ENCODE data around the gene ZBTB40.

Gene ZBTB40

GRCh38 chr1:22503721-22504410 is 52.2 kb downstream of the ZBTB40 start:
- DNase-seq (ENCODE audit: low spot score), result no peak

GRCh38 chr1:22506130-22506692 is 54.6 kb downstream of the ZBTB40 start:
- no peak for DNase-seq (ENCODE audit: low spot score)

DNA sequence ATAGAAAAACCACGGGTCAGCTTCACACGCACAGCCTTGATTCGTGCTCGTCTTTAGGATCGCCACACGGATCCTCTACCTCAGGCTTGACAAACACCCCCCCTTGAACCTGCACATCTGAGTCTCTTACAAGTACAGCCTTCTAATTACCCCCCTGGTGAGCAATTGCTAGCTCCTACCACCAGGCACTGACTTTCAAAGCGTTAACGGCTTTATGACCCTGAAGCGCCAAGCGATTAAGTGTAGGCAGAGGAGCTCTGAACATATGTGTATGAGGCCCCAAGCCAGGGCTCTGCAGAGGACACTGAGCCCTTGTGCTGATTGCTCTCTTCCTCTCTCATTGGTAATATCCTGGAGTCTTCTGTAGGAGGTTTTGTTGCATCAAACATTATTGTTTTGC is 55.9 kb downstream of the ZBTB40 start:
- no peak for DNase-seq (ENCODE audit: low spot score)

GRCh38 chr1:22508329-22508728 is 56.7 kb downstream of the ZBTB40 start:
- DNase-seq (ENCODE audit: low spot score), result no peak

- DNase-seq (ENCODE audit: low spot score), result no peak
Observed at GRCh38 chr1:22508991-22509390, 57.3 kb downstream of the ZBTB40 start.

DNA sequence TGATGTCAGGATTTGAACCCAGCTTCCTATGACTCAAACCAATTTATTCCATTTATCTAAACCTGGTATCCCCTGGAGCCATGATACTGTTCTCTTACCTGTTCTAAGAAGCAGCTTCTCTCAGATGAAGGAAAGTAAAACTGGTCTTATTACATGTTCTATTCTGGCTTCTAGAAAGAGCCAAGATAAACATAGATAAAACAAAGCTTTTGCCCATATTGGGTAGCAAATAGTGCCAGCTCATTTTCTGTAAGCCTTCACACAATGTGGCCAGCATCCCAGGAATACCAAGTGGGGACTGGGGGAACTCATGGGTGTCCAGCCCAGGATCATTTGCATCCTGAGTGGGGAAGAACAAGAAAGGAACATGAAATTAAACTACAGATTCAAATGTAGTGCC is 58.2 kb downstream of the ZBTB40 start:
- DNase-seq (ENCODE audit: low spot score), result no peak

DNA sequence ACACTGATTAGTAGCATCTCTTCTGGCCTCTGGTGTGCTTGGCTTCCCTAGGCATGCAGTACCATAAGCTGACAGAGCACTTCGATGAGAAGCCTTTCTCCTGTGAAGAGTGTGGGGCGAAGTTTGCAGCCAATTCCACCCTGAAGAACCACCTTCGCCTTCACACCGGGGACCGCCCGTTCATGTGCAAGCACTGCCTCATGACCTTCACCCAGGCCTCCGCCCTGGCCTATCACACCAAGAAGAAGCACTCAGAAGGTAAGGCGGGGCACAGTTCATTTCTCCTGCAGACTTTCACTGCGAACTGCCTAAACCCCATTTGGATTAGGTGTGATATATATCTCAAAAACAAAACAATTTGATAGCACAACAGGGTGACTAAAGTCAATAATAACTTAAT is 61.2 kb downstream of the ZBTB40 start:
- no peak for DNase-seq (ENCODE audit: low spot score)

GRCh38 chr1:22516906-22517571 is 65.4 kb downstream of the ZBTB40 start:
- DNase-seq (ENCODE audit: low spot score), result no peak

GRCh38 chr1:22517956-22518355 is 66.3 kb downstream of the ZBTB40 start:
- DNase-seq (ENCODE audit: low spot score), result no peak

DNA sequence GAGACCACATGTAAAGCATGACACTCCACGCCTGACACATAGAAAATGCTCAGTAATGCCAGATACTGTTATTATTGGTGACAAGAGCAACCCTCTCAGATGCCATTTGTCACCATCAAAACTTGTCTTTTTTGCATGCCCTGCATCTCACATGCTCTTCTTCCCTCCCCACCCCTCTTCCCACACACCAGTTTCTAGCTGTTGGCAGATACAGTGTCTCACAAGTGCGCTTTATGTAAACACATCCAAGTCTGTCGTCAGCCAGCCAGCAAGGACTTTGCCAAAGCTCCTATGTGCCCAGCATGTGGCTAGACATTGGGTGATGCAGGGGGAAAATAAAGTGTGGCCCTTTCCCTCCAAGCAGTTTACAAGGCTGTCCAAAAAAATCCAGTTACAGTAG is 66.7 kb downstream of the ZBTB40 start:
- no peak for DNase-seq (ENCODE audit: low spot score)

DNA sequence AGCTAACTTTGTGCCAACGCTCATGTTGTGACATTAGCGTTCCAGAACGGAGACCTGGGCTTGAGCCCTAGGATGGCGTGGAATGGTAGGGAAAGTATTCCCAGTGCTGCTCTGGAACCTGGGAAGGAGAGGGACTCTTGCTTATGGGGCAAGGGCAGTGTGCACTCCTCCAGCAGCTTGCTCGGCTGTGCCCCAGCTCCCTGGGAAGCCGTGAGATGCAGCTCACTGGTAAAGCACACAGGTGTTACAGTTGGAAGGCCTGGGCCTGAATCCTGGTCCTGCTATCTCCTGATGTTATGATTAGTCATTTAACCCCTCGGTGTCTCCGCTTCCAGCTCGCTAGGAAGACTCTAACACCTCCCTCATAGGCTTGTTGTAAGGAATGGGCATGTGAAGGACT is 69.2 kb downstream of the ZBTB40 start:
- DNase-seq (ENCODE audit: low spot score), result no peak

GRCh38 chr1:22521692-22522091 is 70.0 kb downstream of the ZBTB40 start:
- no peak for DNase-seq (ENCODE audit: low spot score)

DNA sequence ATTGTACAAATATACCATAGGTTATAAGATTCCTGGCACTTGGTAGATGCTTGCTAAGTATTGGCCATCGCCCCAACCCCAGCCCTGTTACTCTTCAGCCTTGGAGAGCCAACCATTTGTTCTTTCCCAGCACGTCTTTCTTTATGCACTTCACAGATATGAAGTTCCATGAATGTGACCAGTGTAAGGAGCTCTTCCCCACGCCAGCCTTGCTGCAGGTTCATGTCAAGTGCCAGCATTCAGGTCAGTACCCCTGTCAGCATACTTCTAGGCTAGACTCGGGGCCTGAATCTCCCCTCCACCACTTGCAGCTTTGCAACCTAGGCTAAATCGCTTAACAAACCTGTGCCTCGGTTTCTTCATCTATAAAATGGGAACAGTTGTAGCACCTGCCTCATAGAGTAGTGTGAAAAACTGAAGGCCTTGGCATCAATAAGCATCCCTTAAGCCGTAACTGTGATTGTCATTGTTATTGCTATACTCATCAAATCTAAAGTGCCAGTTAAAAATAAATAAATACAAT is 70.6 kb downstream of the ZBTB40 start:
- DNase-seq (ENCODE audit: low spot score), result no peak

DNA sequence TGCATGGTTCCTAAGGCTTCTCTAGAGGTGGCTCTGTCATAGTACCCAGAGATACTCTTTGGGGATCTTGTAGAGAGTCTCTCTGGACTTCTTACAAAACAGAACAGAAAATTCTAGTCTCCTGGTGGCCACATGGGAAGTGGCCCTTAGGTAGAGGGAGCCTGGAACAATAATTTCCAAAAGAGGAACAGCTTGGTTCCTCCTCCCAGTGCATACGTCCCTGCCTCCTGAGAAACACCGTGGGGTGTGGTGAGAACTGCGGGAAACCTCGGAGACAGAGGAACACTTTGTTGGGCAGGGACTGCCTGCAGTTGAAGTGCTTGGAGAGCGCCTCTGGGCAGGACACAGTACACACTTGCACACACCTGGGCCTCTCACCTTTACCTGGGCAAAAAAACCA is 72.8 kb downstream of the ZBTB40 start:
- DNase-seq (ENCODE audit: low spot score), result no peak

- DNase-seq (ENCODE audit: low spot score), result no peak
Observed at GRCh38 chr1:22525211-22525610, 73.6 kb downstream of the ZBTB40 start.

- DNase-seq (ENCODE audit: low spot score), result no peak
Observed at GRCh38 chr1:22525646-22526045, 74.0 kb downstream of the ZBTB40 start.

DNA sequence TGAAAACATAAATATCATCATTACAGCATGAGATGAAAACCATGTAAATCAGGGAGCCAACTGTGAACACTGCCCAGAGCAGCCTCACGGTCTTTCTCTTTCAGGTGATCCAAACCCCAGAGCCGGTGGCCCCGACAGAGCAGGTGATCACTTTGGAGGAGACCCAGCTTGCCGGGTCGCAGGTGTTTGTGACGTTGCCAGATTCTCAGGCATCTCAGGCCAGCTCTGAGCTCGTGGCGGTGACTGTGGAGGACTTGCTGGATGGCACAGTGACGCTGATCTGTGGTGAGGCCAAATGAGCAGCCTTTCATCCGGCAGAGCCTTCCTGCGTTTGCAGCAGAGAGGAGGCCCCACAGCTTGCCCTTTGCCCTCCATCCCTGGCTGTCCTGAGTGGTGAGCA is 74.4 kb downstream of the ZBTB40 start:
- DNase-seq (ENCODE audit: low spot score), result no peak

- no peak for DNase-seq (ENCODE audit: low spot score)
Observed at GRCh38 chr1:22526677-22527076, 75.0 kb downstream of the ZBTB40 start.

DNA sequence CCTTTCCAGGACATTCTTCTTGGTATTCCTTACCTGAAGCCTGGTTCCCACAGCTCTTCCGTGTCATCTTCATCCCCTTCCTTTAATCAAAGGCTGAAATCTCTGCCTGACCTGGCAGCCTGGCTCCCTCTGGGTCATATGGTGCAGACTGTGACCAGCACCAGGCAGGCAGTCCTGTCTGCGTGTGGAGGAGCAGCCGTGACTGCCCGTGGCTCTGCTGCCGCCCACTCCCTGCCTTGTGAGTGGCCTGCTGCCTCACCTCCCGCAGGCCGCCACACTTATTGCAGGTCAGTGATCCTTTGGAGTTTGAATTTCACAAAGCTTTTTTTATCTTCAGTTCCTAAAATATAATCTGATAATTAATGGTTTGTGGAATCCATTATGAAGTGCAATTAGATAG is 75.5 kb downstream of the ZBTB40 start:
- no peak for DNase-seq (ENCODE audit: low spot score)

- DNase-seq (ENCODE audit: low spot score), result no peak
Observed at GRCh38 chr1:22527555-22528296, 76.1 kb downstream of the ZBTB40 start.

- no peak for DNase-seq (ENCODE audit: low spot score)
Observed at GRCh38 chr1:22528451-22528850, 76.8 kb downstream of the ZBTB40 start.

- DNase-seq (ENCODE audit: low spot score), result no peak
Observed at GRCh38 chr1:22529901-22530621, 78.4 kb downstream of the ZBTB40 start.

All from SW480 (cell line).